NCI-H82 treated with DMSO at 0.1 percent for 48 hours (cell line): ENCODE measurements around the gene RRP12.

ENCODE experiments used
- DNase-seq: peaks from one replicate; lab custom pipeline; 2025; ENCODE audit not compliant: unreplicated experiment; lab: John Stamatoyannopoulos, UW

RRP12 gene

DNA sequence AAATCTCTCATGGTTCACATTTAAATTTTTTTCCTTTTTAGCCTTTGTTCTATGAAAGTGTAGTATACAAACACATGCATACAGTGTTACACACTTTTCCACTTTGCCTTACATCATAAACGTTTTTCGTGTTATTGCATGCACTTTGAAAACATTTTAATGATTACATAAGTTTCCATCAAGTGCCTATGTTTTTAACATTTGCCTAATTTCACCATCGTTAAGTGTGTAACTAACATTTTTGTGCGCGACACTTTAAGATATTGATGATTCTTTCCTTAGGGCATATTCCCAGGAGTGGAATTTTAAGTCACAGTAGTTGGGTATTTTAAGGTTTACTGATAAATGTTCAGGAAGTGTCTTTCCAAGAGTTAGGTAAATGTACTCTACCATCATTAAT lies 65.1 kb downstream of the RRP12 start:
- DNase-seq = no peak

DNA sequence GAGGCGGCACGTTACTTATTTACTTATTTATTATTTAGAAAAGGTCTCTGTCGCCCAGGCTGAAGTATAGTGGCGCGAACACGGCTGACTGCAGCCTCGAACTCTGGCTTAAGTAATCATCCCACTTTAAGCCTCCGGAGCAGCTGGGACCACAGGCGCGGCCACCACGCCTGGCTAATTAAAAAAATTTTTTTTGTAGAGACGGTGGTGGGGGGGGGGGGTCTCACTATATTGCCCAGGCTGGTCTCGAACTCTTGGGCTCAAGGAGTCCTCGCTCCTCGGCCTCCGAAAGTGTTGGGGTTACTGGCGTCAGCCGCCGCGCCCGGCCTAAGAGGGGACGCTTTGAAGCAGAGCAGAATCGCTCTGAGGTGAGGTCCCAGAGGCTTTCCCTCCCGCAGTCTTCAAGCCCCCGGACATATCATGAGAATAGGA lies 65.9 kb downstream of the RRP12 start:
- DNase-seq = no peak

DNA sequence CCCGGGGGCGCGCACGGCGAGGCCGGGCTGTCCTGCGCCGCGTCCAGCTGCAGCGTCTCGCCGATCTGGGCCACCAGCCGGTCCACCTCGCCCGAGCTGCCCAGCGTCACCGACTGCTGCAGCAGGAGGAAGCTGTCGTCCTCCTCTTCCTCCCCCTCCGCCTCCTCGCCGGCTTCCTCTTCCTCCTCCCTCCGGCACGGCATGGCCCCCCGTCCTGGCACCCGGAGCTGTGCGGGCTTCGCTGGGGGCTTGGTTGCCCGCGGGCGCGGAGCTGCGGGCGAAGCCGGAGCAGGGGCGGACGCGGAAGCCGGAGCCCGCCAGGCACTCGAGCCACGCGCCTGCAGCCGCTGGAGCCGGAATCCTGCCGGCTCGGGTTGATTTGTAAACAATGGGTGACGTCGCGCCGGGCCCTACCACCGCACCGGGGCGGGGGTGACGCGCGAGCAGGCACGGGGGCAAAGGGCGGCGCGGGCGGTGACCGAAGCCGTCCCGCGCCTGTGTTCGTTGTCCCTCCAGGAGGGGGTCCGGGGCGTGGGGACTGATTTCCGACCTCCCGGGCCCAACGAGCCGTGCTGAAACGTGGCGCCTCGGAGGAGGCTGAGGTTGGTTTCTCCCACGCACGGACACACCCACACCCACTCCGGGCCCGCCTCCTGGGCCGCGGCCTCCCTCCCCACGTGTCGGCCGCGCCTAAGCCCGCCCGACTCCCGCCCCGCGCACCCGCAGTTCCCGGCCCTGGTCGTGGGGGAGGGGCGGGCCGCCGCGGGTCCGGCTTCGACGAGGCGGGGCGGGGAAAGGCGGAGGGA lies 66.6 kb downstream of the RRP12 start, which contains the start of gene FRAT2:
Gene FRAT2, minus strand, starts transcription at position 360 of the 806 bp plus-strand sequence. Its CDS starts 157 bp downstream, at position 203.
- DNase-seq = peak; percentile 50

DNA sequence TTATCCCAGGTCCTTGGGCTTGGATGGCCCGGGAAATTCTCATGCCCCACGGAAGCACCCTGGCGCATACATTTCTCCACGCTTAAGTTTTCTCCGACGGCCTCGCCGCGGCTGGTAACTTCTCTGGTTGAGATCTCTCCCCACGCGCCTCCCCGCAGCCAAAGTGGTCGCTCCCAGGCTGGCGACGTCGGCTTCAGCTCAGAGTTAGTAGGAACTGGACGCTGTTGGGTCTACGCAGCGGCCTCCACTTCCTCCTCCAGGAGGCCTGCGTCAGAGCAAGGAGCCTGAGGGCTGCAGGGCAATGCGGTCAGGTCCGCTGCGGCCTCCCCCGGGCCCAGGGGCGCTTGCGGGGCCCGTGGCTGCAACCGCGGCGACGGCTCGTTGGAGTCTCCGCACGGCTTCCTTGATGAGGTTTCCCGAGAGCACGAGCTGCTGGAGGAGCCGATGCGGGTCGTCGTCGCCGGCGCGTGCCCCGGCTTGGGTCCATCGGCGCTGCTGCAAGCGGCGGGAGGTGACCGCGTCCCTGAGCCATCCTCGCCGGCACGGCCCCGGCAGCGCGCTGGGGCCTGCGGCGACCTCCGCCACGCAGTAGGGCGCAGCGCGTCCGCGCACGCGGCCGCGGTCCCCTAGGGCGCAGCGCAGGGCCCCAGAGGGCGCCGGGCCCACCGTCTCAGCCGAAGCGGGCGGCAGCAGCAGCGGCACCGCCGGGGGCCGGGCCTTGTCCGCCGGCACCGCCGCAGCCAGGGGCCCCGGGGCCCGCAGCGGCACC lies 67.4 kb downstream of the RRP12 start:
- DNase-seq = no peak

DNA sequence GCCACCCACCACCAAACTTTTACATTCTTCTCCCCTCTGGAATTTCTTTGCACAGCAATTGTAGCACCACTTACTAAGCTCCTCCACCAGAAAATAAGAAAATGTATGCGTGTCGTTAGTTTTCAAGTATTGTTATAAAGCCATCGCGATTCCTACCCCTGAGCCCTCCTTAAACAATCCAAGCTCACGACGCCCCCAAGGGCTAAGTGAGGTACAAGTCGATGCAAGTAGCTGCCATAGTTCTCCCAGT lies 67.9 kb downstream of the RRP12 start:
- no peak for DNase-seq

DNA sequence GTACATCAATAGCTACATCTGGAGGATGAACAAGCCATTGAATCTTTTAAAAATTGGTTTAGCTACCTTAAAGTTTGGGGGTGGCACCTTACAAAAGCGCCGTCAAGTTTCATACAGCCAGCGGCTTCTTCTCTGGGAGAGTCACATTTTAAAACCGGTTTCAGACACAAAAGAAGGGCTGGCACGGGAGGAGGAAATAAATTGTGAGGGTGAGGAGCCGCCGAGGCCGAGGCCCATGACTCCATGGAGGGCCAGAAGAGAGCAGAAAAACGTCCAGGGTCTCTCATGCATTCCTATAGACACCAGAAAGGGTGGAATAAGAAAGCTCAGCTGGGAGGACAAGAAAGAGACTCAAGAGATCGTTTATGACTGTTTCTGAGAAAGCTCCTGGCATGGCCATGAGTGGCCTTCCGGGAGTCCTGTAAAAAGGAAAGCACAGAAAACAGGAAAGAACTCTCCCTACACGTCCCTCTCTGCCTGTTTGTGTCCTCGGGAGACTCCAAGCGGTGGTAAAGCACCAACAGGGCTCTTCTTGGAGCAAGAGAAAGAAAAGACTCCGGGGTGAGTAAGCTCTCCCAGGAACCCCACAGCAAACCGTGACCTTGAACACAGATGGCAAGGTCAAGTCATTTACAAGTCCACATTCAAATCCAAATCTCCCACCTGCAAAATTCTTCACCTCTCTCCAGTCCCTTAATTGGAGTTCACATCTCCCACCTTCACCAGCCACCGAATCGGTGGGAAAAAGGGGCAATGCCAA lies 68.4 kb downstream of the RRP12 start:
- no peak for DNase-seq

DNA sequence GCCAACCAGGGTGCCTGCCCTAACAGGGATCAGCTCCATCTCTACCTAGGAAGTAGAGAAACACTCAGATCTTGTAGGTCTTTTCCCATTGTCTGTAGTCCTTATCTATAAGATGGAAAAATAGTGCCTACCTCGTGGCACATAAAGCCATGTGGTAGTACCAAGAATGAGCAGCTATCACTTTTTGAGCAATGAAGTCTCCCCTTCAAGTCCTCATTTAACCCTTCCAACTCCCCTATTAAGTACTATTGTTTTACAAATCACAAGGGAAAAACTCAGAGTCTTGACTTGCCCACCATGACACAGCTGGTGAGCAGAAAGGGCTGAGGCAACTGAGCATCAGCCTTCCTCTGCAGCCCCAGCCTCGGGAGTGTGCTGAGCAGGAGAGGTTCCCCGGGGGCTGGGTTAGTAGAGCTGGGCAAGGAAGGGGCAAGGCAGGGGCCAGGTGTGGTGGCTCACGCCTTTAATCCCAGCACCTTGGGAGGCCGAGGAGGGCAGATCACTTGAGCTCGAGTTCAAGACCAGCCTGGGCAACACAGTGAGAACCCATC lies 69.9 kb downstream of the RRP12 start:
- DNase-seq = no peak

DNA sequence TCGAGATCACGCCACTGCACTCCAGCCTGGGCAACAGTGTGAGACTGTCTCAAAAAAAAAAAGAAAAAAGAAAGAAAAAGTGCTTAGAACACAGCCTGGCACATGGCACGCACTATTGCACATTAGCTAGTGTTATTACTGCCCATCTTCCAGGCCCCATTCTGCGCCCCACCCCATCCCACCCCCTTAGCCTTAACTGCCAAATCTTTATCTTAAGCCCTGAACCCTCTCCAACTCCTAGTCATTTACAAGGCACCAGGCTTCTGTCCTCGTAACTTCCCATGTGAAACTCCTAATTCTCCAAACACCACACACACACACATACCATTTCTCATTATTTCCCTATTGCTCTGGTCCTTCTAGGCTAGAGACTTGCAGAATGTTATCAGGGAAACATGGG lies 71.4 kb downstream of the RRP12 start:
- DNase-seq = no peak

DNA sequence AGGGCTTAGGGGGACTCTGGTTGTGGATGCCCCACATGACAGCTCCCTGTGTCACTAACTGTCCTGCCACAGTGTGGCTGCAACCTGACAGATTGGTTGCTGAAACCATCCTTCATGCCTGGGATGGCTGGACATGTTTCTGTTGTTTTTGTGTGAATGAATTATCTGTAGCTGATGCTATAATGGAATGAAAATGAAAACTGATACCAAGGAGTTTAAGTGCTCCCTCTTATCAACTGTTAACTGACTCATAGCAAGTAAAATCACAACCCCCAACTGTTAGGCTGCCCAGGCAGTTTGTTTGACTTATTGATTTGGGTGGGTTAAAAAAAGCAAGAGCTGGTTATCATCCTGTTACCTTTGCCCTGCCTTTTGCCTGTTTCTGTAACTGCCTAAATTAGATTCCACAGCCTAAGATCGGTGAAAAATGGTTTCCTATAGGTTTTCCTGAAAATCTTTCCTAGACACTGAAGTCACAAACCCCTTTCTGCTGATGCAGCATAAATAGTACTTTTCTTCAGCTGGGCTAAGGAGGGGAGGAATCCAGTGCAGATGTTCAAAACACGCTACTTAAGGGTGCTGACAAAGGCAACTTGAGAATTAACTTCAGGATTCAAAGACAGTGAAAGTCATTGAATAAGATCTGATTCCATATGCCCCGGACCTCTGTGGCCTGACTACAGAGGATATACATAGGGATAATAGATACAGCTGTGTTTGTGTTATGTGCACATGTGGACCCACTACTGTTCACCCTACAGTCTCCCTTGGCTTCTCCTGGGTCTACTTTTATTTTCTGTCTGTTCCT lies 72.3 kb downstream of the RRP12 start:
- no peak for DNase-seq

DNA sequence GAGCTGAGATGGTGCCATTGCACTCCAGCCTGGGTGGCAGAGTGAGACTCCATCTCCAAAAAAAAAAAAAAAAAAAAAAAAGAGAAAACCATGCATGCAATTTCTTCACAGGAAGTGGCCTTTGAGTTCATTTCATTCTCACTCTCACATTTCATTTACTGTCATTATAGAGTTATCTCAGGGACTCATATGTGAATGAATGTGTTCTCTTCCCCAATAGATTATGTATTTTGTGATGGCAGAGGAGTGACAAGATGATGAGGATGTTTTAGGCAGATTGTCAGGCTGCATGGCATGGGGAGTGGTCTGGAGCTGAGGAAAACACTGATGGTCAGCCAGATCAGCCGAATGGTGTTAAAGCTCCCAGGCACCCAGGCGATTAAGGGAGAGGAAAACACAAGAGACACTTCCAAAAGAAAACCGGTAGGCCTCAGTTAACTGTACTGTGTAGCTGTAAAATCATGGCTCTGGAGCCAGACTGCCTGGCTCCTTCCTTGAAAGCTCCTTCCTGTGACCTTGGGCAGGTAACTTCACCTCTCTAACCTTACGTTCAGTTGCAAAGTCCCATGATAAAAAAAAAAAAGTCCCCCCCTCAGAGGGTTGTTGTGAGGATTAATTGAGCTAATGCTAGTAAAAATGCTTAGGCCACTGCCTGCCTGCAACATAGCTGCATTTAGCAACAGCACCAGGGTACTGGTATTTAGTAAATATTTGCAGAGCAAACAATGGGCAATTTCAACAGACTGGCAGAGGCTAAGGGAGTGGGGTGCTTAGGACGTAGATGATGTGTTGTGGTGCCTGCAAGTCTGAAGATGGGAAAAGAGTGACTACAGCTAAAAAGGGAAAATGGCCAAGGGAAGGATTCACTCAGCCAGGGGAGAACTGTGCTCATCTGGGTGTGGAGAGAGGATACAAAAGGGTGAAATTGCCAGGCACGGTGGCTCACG lies 73.5 kb downstream of the RRP12 start:
- no peak for DNase-seq

DNA sequence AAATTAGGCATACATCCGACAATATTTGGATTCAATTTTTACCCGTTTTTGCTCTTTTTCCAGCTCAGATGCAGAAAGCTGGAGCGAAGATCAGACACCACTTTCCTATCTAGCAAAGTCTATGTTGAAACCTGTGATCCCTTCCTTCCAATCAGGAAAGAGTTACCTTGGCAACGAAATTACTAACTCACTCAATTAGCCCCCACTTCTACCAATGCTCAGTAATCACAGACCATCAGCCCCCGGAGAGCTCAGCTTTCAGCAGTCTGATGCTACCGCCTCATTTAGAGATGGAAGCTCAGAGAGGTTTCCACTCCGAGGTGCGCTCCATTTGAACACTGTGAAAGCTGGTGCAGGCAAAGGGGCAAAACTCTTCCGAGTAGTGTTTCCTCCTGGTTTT lies 75.4 kb downstream of the RRP12 start:
- no peak for DNase-seq

DNA sequence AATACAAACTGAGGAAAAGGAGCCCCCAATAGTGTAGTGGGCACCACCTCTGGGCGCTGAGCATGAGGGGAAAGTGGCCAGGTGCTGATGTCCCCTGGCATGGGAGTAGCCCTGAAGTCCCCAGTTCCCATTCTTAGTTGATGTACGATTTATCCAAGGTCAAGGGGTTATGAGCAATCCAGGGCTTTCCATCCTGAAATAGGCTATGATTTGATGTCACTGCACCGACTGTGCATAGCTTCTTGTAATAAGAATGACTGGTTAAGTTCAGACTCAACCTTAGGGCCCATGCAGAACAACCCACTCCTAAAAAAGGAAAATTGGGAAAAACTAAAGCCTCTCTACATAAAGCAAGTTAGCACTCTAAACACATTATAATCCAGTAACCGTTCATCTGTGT lies 77.6 kb downstream of the RRP12 start:
- no peak for DNase-seq

DNA sequence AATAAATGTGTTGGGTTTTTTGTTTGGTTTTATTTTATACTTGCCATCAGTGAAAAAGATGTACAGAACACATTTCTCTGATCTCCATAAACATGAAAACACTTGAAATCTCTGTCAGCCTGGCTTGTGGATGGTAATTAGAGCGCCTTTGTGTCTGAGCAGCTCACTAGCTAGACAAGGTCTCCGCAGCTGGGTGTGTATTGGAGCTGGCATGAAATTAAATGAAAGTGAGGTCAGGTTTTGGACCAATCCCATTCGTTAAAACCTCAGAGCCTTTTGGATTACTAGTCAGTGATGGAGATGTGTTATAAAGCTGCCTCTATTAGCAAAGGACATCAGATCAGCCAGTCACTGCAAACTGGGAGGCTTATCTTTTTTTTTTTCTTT lies 79.3 kb downstream of the RRP12 start:
- DNase-seq = no peak

DNA sequence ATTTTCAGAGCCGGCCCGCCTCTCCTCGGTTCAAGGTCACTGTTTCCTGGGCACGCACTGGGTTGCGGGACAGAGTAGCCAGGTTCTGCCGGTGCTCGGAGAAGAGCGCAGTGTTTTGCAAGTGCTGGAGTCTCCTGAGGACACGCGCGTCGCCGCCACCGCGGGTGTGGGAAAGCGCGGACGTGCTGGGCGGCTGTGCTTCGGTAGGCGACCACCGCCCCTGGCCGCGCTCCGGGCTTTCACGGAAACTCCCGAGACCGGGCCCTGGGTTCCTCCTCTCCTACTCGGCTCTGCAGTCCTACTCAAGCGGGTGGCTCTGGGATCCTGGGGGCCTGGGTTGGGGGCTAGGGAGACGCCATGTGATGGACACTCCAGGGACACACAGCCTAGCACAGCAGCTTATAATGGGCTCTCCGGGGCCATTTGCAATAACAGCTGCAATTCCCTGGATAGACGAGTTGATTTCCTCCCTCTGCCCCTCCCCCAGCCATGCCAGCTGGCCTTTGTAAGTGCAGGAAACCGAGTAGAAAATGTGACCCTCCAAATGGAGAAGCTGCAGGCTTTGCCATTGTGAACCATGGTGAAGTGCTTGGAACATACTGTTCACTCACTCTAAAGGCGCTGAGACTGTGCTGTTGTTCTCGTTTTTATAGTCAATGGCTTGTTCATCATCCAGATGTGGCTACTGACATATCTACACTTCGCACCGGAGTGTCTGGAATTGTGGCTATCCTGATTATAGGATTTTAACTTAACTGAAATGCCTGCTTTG lies 79.9 kb downstream of the RRP12 start:
- no peak for DNase-seq

DNA sequence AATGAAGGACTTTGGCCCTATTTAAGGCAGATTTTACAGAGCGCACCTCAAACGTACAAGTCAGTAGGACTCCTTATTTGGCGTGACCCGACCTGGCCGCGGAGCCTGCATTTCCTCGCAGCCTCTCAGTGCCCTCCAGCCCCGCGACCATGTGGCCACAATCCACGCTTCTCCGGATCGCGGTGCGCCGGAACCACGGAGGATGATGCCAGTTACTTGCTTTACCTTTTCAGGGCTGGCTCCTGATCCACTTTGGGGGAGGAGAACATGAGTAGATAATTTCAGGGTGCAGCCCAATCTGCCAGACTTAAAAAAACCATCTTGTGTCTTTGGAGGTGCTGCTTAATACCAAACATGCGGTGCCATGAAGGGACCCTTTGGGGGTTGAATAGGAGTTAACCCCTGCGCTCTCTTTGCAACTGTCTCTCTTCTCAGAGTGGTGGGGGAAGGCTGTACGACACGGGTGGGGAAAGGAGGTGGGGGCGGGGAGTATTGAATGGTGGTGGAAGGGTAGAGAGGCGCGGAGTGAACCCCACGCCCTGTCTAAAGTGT lies 80.6 kb downstream of the RRP12 start:
- DNase-seq = no peak

DNA sequence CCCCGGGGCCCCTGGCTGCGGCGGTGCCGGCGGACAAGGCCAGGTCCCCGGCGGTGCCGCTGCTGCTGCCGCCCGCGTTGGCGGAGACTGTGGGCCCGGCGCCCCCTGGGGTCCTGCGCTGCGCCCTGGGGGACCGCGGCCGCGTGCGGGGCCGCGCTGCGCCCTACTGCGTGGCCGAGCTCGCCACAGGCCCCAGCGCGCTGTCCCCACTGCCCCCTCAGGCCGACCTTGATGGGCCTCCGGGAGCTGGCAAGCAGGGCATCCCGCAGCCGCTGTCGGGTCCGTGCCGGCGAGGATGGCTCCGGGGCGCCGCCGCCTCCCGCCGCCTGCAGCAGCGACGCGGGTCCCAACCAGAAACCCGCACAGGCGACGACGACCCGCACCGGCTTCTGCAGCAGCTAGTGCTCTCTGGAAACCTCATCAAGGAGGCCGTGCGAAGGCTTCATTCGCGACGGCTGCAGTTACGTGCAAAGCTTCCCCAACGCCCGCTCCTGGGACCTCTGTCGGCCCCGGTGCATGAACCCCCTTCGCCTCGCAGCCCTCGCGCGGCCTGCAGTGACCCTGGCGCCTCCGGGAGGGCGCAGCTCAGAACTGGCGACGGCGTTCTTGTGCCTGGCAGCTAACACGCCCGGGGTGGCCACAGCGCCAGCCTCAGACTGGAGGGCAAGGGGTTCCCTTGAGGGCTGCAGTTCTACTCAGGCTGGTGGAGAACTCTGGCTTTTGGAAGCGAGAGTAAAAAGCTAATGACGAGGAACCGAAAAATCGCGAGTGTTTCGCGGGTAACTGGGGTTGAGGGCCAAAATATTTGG lies 81.3 kb downstream of the RRP12 start:
- DNase-seq = no peak

DNA sequence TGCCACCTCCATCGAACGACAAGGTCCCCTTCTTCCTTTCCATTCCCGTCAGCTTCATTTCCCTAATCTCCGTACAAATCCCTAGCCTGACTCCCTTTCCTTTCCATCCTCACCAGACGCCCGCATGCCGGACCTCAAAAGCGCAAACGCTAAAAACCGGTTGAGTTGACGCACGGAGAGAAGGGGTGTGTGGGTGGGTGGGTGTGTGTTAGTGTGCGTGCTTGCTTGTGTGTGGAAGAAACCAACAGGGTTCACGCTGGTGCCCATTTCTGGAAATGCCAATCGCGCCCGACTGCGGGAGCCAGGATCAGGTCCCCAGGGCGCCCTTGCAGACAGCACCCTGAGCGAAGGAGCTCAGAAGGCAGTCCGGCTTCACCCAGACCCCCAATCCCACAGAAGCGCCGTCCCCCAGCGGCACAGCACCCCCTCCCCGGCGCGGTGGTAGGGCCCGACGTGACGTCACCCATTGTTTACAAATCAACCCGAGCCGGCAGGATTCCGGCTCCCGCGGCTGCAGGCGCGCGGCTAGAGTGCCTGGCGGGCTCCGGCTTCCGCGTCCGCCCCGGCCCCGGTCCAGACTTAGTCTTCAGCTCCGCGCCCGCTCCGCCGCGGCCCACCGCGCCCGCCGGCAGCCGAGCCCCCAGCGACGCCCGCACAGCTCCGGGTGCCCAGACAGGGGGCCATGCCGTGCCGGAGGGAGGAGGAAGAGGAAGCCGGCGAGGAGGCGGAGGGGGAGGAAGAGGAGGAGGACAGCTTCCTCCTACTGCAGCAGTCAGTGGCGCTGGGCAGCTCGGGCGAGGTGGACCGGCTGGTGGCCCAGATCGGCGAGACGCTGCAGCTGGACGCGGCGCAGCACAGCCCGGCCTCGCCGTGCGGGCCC lies 82.1 kb downstream of the RRP12 start, which contains the start of gene FRAT1:
Gene FRAT1, plus strand, starts transcription at position 500 of the 880 bp plus-strand sequence. Its CDS starts 183 bp downstream, at position 683.
- DNase-seq = peak; percentile 48
